SK-N-SH (cell line): ENCODE data around the gene SLITRK2. TPM values are rescaled to one million over a fixed set of nuclear protein-coding genes. Genes with fewer than 3 reads are reported as not detected.

ENCODE experiments used
- CTCF ChIA-PET: fragments of 300-600, 350-600 bp; formaldehyde crosslinking; extraction: SDS; loops from one replicate; lab custom pipeline; 2021; lab: Yijun Ruan, JAX
- POLR2A ChIA-PET: fragments of 350-600 bp; sonication (Branson Sonifier 250); formaldehyde crosslinking; extraction: SDS; loops from one replicate; lab custom pipeline; 2020; ENCODE audit warnings: antibody characterized with exemption, inconsistent platforms; lab: Yijun Ruan, JAX
- DNase-seq: peaks from one replicate; pipeline ENCODE4 v3.0.0; 2012
- H2AFZ ChIP-seq: fragments of 200-600 bp; sonication (generic); 2 replicates; pipeline ENCODE4 v1.8.1; 2016; ENCODE audit warnings: antibody characterized with exemption, mild to moderate bottlenecking, low read depth
- H3F3A ChIP-seq: fragments of 200-600 bp; sonication (generic); replicated peaks from 2 replicates; pipeline ENCODE3; 2016; ENCODE audit warnings: antibody characterized with exemption, mild to moderate bottlenecking; ENCODE audit not compliant: insufficient read depth
- H3K27ac ChIP-seq, 2 experiments: fragments of 200-500 bp in 1 of 2; fragments of 200-600 bp in 1 of 2; sonication (Bioruptor generic) in 1 of 2; sonication (generic), shearing (Covaris generic) in 1 of 2; 2 replicates each; pipeline versions ENCODE4 v1.5.1 to v1.6.1; 2014 to 2016; ENCODE audit warnings: low read depth in 2 of 2, inconsistent platforms in 1 of 2, low read length in 1 of 2, mild to moderate bottlenecking in 1 of 2, mixed read lengths in 1 of 2
- H3K27me3 ChIP-seq: fragments of 200-600 bp; sonication (generic), shearing (Covaris generic); 2 replicates; pipeline ENCODE4 v1.6.1; 2016; ENCODE audit warnings: mixed run types; ENCODE audit not compliant: insufficient read depth
- H3K36me3 ChIP-seq, 2 experiments: fragments of 200-500 bp in 1 of 2; fragments of 200-600 bp in 1 of 2; sonication (Bioruptor generic) in 1 of 2; sonication (generic) in 1 of 2; replicated peaks in 1 of 2; 2 replicates each; pipeline versions ENCODE3 to v1.5.1; 2014 to 2016; ENCODE audit warnings: low read length in 1 of 2, mild to moderate bottlenecking in 1 of 2; ENCODE audit not compliant: insufficient read depth in 2 of 2, control insufficient read depth in 1 of 2
- H3K4me1 ChIP-seq, 2 experiments: fragments of 200-500 bp in 1 of 2; fragments of 200-600 bp in 1 of 2; sonication (Bioruptor generic) in 1 of 2; sonication (generic), shearing (Covaris generic) in 1 of 2; 2 replicates each; pipeline versions ENCODE4 v1.5.1 to v1.6.1; 2014 to 2016; ENCODE audit warnings: low read depth in 1 of 2, low read length in 1 of 2, mixed run types in 1 of 2; ENCODE audit not compliant: insufficient read depth in 2 of 2, control insufficient read depth in 1 of 2
- H3K4me2 ChIP-seq: fragments of 200-600 bp; sonication (generic), shearing (Covaris generic); 2 replicates; pipeline ENCODE4 v1.6.1; 2017; ENCODE audit warnings: mixed run types
- H3K4me3 ChIP-seq, 2 experiments: fragments of 200-500 bp in 1 of 2; fragments of 200-600 bp in 1 of 2; sonication (Bioruptor generic) in 1 of 2; sonication (generic), shearing (Covaris generic) in 1 of 2; 2 replicates each; pipeline versions ENCODE4 v1.5.1 to v1.8.1; 2014 to 2016; ENCODE audit warnings: low read depth in 2 of 2, inconsistent platforms in 1 of 2, low read length in 1 of 2, mild to moderate bottlenecking in 1 of 2, mixed read lengths in 1 of 2, moderate library complexity in 1 of 2
- H3K79me2 ChIP-seq: fragments of 200-600 bp; sonication (generic); 2 replicates; pipeline ENCODE4 v1.8.1; 2017; ENCODE audit warnings: mild to moderate bottlenecking; ENCODE audit not compliant: insufficient read depth
- H3K9ac ChIP-seq: fragments of 200-600 bp; sonication (generic); 2 replicates; pipeline ENCODE4 v1.6.1; 2017; ENCODE audit warnings: mixed run types
- H3K9me2 ChIP-seq: fragments of 200-600 bp; sonication (generic); 2 replicates; pipeline ENCODE4 v1.6.1; 2017; ENCODE audit warnings: mixed run types
- H3K9me3 ChIP-seq: fragments of 200-600 bp; sonication (generic); 2 replicates; pipeline ENCODE4 v1.6.1; 2017; ENCODE audit warnings: mixed run types, mild to moderate bottlenecking, moderate library complexity
- H4K20me1 ChIP-seq: fragments of 200-600 bp; sonication (generic); 2 replicates; pipeline ENCODE4 v1.6.1; 2017; ENCODE audit warnings: mild to moderate bottlenecking, mixed run types; ENCODE audit not compliant: insufficient read depth
- ELF1 ChIP-seq: IDR thresholded peaks from 2 replicates; pipeline ENCODE4 v1.4.0; 2012
- EP300 ChIP-seq, 2 experiments: IDR thresholded peaks; 2 replicates each; pipeline versions ENCODE4 v1.4.0 to v1.6.1; 2012; ENCODE audit warnings: borderline replicate concordance in 1 of 2, low read depth in 1 of 2, low read length in 1 of 2
- FOXM1 ChIP-seq: IDR thresholded peaks from 2 replicates; pipeline ENCODE4 v1.4.0; 2012; ENCODE audit warnings: low read depth, mild to moderate bottlenecking
- GABPA ChIP-seq: IDR thresholded peaks from 2 replicates; pipeline ENCODE4 v1.4.0; 2012; ENCODE audit warnings: low read depth, mild to moderate bottlenecking
- GATA2 ChIP-seq: sonication (generic); formaldehyde crosslinking; IDR thresholded peaks from 2 replicates; pipeline ENCODE4 v1.5.0; 2020; ENCODE audit warnings: mild to moderate bottlenecking, missing genetic modification reagents
- JUND ChIP-seq: IDR thresholded peaks from 2 replicates; pipeline ENCODE4 v1.4.0; 2012
- MXI1 ChIP-seq: IDR thresholded peaks from 2 replicates; pipeline ENCODE4 v1.6.1; 2012; ENCODE audit warnings: mild to moderate bottlenecking, low read depth, low read length, improper control_type of control experiment
- RAD21 ChIP-seq: IDR thresholded peaks from 2 replicates; pipeline ENCODE4 v1.6.1; 2012; ENCODE audit warnings: mild to moderate bottlenecking, low read length
- RCOR1 ChIP-seq: fragments of 150-350 bp; IDR thresholded peaks from 2 replicates; pipeline ENCODE4 v1.6.1; 2017; ENCODE audit warnings: antibody characterized with exemption, low read length
- RFX5 ChIP-seq: IDR thresholded peaks from 2 replicates; pipeline ENCODE4 v1.6.1; 2012; ENCODE audit warnings: mild to moderate bottlenecking, improper control_type of control experiment, low read length
- RXRA ChIP-seq: IDR thresholded peaks from 2 replicates; pipeline ENCODE4 v1.4.0; 2012; ENCODE audit warnings: low read depth, mild to moderate bottlenecking, borderline replicate concordance
- TCF12 ChIP-seq: IDR thresholded peaks from 2 replicates; pipeline ENCODE4 v1.4.0; 2012
- YY1 ChIP-seq: IDR thresholded peaks from 2 replicates; pipeline ENCODE4 v1.4.0; 2012; ENCODE audit warnings: low read depth, mild to moderate bottlenecking
- WGBS: methylation state at CpG from one replicate; pipeline ENCODE4 v1.1.6; 2017; ENCODE audit warnings: low lambda C conversion rate; 5-methylcytosine and 5-hydroxymethylcytosine counted together
- polyA plus RNA-seq, 3 experiments: library from polyadenylated mRNA; depleted of rRNA; stranded (reverse); fragments of >200 nt; gene quantifications; 2 replicates each; pipeline ENCODE4 v1.2.3, GENCODE V29; 2012
- TF ChIP-seq, protein P1 (sequence below): fragments of 200-600 bp; sonication (generic); IDR thresholded peaks from 2 replicates; pipeline ENCODE4 v1.6.1; 2017; ENCODE audit warnings: antibody characterized with exemption, mild to moderate bottlenecking, moderate library complexity
- TF ChIP-seq, protein P2 (sequence below): IDR thresholded peaks from 2 replicates; pipeline ENCODE4 v1.6.1; 2012; ENCODE audit warnings: mild to moderate bottlenecking, low read depth, low read length, moderate library complexity
- TF ChIP-seq, protein P3 (sequence below): IDR thresholded peaks from 2 replicates; pipeline ENCODE4 v1.4.0; 2012; ENCODE audit warnings: low read depth, borderline replicate concordance
- TF ChIP-seq, protein P4 (sequence below): fragments of 150-350 bp; IDR thresholded peaks from 2 replicates; pipeline ENCODE4 v1.6.1; 2017; ENCODE audit warnings: antibody characterized with exemption, low read length, low read depth, borderline replicate concordance
- TF ChIP-seq, protein P5 (sequence below): IDR thresholded peaks from 2 replicates; pipeline ENCODE4; 2012

Gene SLITRK2
- polyA plus RNA-seq, 1 of the 3 experiments (the other 2 are of a cell fraction): not detected

DNA sequence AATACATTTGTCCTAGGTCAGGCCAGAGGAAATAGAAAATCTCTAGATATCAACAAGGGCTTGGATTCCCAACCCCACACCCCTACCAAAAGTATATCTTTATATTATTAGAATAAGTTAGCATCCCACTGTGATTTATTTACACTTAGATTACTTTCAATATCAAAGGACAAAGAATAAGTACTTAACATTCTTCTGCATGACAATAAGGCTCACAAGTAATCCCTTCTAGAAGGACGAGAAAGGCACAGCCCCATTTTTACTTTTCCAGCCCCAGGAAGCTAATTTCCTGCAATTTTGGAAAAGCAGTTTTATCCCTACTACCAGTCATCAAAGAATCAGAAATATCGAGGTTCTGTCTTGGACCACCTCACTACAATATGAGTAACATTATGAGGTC, 14.1 kb upstream of the SLITRK2 start:
- ChIA-PET POLR2A (no interaction called here), CTCF (no interaction called here)
- no peak overlapping the region for H3K4me2 ChIP-seq
- no peak overlapping the region for H3K27ac ChIP-seq
- WGBS: 0% methylated on average over 2 of the region's 2 CpGs
- H2AFZ ChIP-seq: no peak overlapping the region
- no peak for TF ChIP-seq YY1
- no peak for TF ChIP-seq TCF12
- no peak for TF ChIP-seq RFX5
- no peak for TF ChIP-seq JUND
- TF ChIP-seq, protein P1, sequence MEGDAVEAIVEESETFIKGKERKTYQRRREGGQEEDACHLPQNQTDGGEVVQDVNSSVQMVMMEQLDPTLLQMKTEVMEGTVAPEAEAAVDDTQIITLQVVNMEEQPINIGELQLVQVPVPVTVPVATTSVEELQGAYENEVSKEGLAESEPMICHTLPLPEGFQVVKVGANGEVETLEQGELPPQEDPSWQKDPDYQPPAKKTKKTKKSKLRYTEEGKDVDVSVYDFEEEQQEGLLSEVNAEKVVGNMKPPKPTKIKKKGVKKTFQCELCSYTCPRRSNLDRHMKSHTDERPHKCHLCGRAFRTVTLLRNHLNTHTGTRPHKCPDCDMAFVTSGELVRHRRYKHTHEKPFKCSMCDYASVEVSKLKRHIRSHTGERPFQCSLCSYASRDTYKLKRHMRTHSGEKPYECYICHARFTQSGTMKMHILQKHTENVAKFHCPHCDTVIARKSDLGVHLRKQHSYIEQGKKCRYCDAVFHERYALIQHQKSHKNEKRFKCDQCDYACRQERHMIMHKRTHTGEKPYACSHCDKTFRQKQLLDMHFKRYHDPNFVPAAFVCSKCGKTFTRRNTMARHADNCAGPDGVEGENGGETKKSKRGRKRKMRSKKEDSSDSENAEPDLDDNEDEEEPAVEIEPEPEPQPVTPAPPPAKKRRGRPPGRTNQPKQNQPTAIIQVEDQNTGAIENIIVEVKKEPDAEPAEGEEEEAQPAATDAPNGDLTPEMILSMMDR: no peak
- no peak for TF ChIP-seq GABPA
- TF ChIP-seq, protein P2, sequence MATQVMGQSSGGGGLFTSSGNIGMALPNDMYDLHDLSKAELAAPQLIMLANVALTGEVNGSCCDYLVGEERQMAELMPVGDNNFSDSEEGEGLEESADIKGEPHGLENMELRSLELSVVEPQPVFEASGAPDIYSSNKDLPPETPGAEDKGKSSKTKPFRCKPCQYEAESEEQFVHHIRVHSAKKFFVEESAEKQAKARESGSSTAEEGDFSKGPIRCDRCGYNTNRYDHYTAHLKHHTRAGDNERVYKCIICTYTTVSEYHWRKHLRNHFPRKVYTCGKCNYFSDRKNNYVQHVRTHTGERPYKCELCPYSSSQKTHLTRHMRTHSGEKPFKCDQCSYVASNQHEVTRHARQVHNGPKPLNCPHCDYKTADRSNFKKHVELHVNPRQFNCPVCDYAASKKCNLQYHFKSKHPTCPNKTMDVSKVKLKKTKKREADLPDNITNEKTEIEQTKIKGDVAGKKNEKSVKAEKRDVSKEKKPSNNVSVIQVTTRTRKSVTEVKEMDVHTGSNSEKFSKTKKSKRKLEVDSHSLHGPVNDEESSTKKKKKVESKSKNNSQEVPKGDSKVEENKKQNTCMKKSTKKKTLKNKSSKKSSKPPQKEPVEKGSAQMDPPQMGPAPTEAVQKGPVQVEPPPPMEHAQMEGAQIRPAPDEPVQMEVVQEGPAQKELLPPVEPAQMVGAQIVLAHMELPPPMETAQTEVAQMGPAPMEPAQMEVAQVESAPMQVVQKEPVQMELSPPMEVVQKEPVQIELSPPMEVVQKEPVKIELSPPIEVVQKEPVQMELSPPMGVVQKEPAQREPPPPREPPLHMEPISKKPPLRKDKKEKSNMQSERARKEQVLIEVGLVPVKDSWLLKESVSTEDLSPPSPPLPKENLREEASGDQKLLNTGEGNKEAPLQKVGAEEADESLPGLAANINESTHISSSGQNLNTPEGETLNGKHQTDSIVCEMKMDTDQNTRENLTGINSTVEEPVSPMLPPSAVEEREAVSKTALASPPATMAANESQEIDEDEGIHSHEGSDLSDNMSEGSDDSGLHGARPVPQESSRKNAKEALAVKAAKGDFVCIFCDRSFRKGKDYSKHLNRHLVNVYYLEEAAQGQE: no peak
- TF ChIP-seq, protein P3, sequence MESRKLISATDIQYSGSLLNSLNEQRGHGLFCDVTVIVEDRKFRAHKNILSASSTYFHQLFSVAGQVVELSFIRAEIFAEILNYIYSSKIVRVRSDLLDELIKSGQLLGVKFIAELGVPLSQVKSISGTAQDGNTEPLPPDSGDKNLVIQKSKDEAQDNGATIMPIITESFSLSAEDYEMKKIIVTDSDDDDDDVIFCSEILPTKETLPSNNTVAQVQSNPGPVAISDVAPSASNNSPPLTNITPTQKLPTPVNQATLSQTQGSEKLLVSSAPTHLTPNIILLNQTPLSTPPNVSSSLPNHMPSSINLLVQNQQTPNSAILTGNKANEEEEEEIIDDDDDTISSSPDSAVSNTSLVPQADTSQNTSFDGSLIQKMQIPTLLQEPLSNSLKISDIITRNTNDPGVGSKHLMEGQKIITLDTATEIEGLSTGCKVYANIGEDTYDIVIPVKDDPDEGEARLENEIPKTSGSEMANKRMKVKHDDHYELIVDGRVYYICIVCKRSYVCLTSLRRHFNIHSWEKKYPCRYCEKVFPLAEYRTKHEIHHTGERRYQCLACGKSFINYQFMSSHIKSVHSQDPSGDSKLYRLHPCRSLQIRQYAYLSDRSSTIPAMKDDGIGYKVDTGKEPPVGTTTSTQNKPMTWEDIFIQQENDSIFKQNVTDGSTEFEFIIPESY: no peak
- no peak for TF ChIP-seq FOXM1
- TF ChIP-seq ELF1: no peak
- no peak for TF ChIP-seq RCOR1
- no peak for TF ChIP-seq EP300 (IDR thresholded peaks at IDR 0.05; ENCODE audit: borderline replicate concordance in 1 of 2, low read depth in 1 of 2, low read length in 1 of 2)
- TF ChIP-seq MXI1: no peak
- TF ChIP-seq, protein P4, sequence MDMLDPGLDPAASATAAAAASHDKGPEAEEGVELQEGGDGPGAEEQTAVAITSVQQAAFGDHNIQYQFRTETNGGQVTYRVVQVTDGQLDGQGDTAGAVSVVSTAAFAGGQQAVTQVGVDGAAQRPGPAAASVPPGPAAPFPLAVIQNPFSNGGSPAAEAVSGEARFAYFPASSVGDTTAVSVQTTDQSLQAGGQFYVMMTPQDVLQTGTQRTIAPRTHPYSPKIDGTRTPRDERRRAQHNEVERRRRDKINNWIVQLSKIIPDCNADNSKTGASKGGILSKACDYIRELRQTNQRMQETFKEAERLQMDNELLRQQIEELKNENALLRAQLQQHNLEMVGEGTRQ: no peak
- TF ChIP-seq, protein P5, sequence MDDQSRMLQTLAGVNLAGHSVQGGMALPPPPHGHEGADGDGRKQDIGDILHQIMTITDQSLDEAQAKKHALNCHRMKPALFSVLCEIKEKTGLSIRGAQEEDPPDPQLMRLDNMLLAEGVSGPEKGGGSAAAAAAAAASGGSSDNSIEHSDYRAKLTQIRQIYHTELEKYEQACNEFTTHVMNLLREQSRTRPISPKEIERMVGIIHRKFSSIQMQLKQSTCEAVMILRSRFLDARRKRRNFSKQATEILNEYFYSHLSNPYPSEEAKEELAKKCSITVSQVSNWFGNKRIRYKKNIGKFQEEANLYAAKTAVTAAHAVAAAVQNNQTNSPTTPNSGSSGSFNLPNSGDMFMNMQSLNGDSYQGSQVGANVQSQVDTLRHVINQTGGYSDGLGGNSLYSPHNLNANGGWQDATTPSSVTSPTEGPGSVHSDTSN: no peak
- TF ChIP-seq RXRA: no peak
- no peak for TF ChIP-seq RAD21
- TF ChIP-seq GATA2 (CRISPR knock-in tag): no peak
- no peaks in the 10 kb centered on the region for H3K9me2 ChIP-seq
- H3K4me3 ChIP-seq: no peak overlapping the region
- H3K4me1 ChIP-seq: no peaks in the 10 kb centered on the region
- no peaks in the 10 kb centered on the region for H3K9me3 ChIP-seq
- no peaks in the 10 kb centered on the region for H4K20me1 ChIP-seq
- H3K36me3 ChIP-seq: no peaks in the 10 kb centered on the region
- H3K9ac ChIP-seq: no peak overlapping the region
- H3K27me3 ChIP-seq: no peaks in the 10 kb centered on the region
- no peaks in the 10 kb centered on the region for H3F3A ChIP-seq
- no peaks in the 10 kb centered on the region for H3K79me2 ChIP-seq
- no peak for DNase-seq
